GM10248 (cell line): Measurements from ENCODE around the gene RNU5B-1.
A peak's percentile ranks its signal among the peaks of the same experiment; 100 is the strongest.

Experiments
- CTCF ChIA-PET: fragments of 300-600 bp; sonication (Branson Sonifier 250); formaldehyde crosslinking; extraction: SDS; loops from one replicate; lab custom pipeline; 2021; ENCODE audit warnings: antibody characterized with exemption; lab: Yijun Ruan, JAX
- POLR2A ChIA-PET: fragments of 350-650 bp; sonication (Branson Sonifier 250); formaldehyde crosslinking; extraction: SDS; loops from one replicate; lab custom pipeline; 2020; ENCODE audit warnings: antibody characterized with exemption; lab: Yijun Ruan, JAX
- DNase-seq: peaks from one replicate; pipeline ENCODE4 v3.0.0; 2012; ENCODE audit errors: extremely low spot score
- TF ChIP-seq, protein P1 (sequence below): IDR thresholded peaks from 2 replicates; pipeline ENCODE4 v1.5.1; 2012; ENCODE audit warnings: mild to moderate bottlenecking, low read depth; ENCODE audit errors: extremely low read depth, missing control alignments, control extremely low read depth

The RNU5B-1 gene

DNA sequence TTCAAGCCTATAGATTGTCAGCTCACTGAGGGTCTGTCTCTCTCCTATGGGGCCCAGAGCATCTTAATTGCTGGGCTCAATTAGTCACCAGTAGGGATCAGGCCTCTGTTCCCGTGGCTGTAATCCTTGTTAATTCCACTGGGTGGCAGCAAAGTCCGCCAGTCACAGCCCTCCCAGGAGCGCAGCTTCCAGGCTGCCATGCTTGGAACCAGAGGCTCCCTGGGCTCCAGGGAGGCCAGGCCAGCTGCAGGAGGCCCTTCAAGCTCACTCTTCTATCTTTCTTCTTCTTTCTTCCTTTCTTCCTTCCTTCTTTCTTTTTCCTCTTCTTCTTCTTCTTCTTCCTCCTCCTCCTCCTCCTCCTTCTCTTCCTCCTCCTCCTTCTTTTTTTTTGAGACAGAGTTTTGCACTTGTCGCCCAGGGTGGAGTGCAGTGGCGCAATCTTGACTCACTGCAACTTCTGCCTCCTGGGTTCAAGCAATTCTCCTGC, 14.4 kb downstream of the RNU5B-1 start:
- TF ChIP-seq, protein P1, sequence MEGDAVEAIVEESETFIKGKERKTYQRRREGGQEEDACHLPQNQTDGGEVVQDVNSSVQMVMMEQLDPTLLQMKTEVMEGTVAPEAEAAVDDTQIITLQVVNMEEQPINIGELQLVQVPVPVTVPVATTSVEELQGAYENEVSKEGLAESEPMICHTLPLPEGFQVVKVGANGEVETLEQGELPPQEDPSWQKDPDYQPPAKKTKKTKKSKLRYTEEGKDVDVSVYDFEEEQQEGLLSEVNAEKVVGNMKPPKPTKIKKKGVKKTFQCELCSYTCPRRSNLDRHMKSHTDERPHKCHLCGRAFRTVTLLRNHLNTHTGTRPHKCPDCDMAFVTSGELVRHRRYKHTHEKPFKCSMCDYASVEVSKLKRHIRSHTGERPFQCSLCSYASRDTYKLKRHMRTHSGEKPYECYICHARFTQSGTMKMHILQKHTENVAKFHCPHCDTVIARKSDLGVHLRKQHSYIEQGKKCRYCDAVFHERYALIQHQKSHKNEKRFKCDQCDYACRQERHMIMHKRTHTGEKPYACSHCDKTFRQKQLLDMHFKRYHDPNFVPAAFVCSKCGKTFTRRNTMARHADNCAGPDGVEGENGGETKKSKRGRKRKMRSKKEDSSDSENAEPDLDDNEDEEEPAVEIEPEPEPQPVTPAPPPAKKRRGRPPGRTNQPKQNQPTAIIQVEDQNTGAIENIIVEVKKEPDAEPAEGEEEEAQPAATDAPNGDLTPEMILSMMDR = peak; percentile 86
- CTCF ChIA-PET = interaction anchor here (0.7 to 12.6 kb wide), 21 partner anchors 8 to 523 kb away, joined by 3 to 203 read pairs (median 6); partner anchors contain the start of genes PARP16 and RNU5B-1
- peak; percentile 89 for DNase-seq
- POLR2A ChIA-PET = no interaction called here

DNA sequence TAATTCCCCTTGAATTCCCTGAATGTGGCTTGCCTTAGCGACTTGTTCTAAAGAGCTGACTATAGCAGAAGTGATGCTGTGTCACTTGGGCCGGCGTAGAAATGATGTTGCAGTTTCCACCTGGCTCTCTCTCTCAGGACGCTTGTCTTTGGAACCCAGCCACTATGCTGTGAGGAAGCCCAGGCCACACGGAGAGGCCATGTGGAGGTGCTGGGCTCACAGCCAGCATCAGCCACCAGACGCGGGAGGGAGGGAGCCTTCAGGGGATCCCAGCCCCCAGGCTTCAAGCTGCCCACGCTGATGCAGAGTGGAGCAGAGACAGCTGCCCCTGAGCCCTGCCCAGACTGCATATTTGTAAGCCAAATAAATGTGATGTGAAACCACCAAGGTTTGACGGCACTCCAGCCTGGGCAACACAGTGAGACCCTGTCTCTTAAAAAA, 18.6 kb downstream of the RNU5B-1 start:
- ChIA-PET CTCF (interaction anchor here (1.2 to 12.6 kb wide), 3 partner anchors 10 to 78 kb away, joined by 3 to 203 read pairs (median 24); no protein-coding TSS in a partner anchor), POLR2A (interaction anchor here (1.2 kb wide), 1 partner anchor 18 kb away, joined by 4 read pairs; the partner anchor contains the start of gene RNU5B-1)
- no peak for DNase-seq

DNA sequence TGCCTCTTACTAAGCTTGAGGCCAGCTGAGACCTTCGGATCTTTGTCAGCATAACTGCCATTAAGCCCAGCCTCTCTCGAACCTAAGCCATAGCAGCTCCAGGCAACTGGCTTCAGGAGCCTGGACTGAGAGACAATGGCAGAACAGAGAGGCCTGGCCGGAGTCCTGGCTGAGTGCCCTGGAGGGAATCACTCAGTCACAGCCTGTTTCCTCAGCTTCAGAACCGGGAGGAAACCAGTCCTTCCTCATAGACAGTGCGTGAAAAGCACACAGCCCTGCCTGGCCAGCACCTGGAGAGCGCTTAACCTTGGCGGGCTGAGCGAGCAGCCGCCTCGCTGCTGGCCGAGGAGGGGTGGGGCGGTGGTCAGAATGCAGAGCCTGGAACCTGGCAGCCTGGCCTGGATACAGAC, 21.6 kb downstream of the RNU5B-1 start:
- DNase-seq = no peak
- POLR2A ChIA-PET = interaction anchor here (0.5 to 1.0 kb wide), 2 partner anchors 20 to 21 kb away, joined by 6 to 7 read pairs; partner anchors contain the start of gene RNU5B-1
- TF ChIP-seq, protein P1 = no peak
- CTCF ChIA-PET = interaction anchor here (0.9 to 2.7 kb wide), 4 partner anchors 11 to 105 kb away, joined by 3 to 18 read pairs (median 3); no protein-coding TSS in a partner anchor

More for the DNA sequence above, 18.6 kb downstream of the RNU5B-1 start:
- TF ChIP-seq, protein P1 = no peak

DNA sequence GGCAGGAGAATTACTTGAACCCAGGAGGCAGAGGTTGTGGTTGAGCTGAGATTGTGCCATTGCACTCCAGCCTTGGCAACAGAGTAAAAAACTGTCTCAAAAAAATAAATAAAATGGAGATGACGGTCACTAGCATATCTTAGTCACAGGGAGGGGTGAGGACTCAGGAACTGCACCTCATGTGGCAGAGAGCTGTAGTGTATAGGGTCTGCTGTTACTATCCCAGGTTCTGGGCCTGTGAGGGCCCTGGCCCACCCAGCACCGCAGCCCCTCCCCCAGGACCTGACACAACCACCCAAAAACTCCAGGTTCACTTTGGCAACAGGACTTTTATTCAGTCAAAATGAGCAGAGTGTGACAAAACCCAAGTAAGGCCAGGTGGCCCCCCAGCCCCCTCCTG, 22.3 kb downstream of the RNU5B-1 start:
- POLR2A ChIA-PET = no interaction called here
- CTCF ChIA-PET = interaction anchor here (1.2 to 2.7 kb wide), 3 partner anchors 8 to 73 kb away, joined by 3 to 18 read pairs (median 7); no protein-coding TSS in a partner anchor

DNA sequence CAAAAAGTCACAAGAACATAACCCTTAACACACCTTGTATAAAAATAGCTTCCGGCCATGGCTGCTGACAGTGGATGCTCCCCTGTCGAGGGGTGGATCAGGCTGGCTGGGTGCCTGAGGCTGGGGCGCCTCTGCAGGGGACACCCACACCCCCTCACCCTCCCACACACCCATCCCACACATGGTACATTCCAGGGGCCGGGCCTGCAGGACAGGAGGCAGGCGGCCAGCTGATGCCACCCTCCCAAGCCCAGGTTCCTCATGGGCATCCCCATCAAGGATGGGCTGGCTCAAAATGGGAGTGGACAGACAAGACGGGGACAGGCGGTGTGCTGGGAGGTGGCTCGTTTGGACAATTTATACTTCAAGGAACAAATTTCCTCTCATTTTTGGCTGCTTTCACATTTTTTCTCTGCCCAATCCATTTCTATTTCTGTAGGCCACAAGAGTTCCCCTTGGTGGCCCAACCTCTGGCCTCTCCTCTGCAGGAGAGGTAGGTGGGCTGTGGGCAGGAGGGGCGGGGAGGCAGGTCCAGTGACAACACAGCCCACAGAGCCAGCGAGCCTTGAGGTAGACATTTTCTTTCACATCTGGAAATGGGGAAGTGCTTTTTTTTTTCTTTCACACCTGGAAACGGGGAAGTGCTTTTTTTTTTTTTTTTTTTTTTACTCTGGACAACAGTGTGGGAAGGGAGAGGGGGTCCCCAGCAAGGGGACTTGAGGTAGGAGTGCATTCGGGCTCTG, 23.3 kb downstream of the RNU5B-1 start:
- TF ChIP-seq, protein P1 = no peak
- ChIA-PET CTCF (interaction anchor here (1.6 to 2.7 kb wide), 2 partner anchors 9 to 58 kb away, joined by 7 to 18 read pairs; no protein-coding TSS in a partner anchor), POLR2A (no interaction called here)
- DNase-seq = no peak

More for the DNA sequence above, 22.3 kb downstream of the RNU5B-1 start:
- TF ChIP-seq, protein P1 = no peak
- DNase-seq = no peak
